Measurements from ENCODE around the gene AVEN. TPM values are rescaled to one million over a fixed set of nuclear protein-coding genes. Genes with fewer than 3 reads are reported as not detected.
A peak's percentile ranks its signal among the peaks of the same experiment; 100 is the strongest.

The AVEN gene
- total and polyA plus RNA-seq, 2 of the 8 experiments (the other 6 are each of a cell fraction or from before 2014, with no cell fraction given): 5.5 to 17.0 TPM

GRCh38 chr15:33859992-33860545 lies 178.9 kb downstream of the AVEN start:
- Histone ChIP-seq H2BK20ac (ENCODE audit: low read length) (no peak overlapping the region), H2BK15ac (ENCODE audit: low read length) (no peak overlapping the region), H4K8ac (ENCODE audit: extremely low read depth, insufficient read depth, low read length) (no peak overlapping the region), H3K4me1 (replicated peaks in 1 of 4; ENCODE audit: control insufficient read depth in 3 of 4, insufficient read depth in 4 of 4, low read length in 3 of 4) (peaks cover 0 to 6% (median 3%) of the 10 kb centered on the region in 4 experiments; a peak in 3 of 7 replicates), H3K36me3 (ENCODE audit: control insufficient read depth in 2 of 4, insufficient read depth in 4 of 4, low read length in 3 of 4) (no peaks in the 10 kb centered on the region; a peak in 1 of 8 replicates), H3K23me2 (ENCODE audit: low read depth, low read length) (no peaks in the 10 kb centered on the region), H2AK5ac (ENCODE audit: low read depth, low read length) (no peak overlapping the region), H3K4me2 (ENCODE audit: insufficient read depth in 1 of 2, low read depth in 2 of 2, low read length in 2 of 2) (peak overlapping the region in 1 of 2 experiments; percentile 37; a peak in 1 of 4 replicates), H4K91ac (replicated peaks; ENCODE audit: insufficient read length, low read length) (no peak overlapping the region), H3K27ac (ENCODE audit: low read depth, low read length) (no peak overlapping the region), H2AFZ (ENCODE audit: low read length) (no peak overlapping the region), H3K14ac (ENCODE audit: insufficient read length) (no peak overlapping the region), H3K27me3 (replicated peaks in 1 of 4; ENCODE audit: control insufficient read depth in 3 of 4, extremely low read depth in 1 of 4, insufficient read depth in 3 of 4, low read length in 3 of 4) (no peaks in the 10 kb centered on the region), H4K5ac (ENCODE audit: insufficient read length, low read depth, low read length) (no peak overlapping the region), H3K79me2 (ENCODE audit: control insufficient read depth in 1 of 2, insufficient read depth in 2 of 2, low read length in 2 of 2) (no peaks in the 10 kb centered on the region), H2BK5ac (ENCODE audit: low read depth, low read length) (0 out of 2 replicates have a peak overlapping the region, but pooled peaks have one; percentile 32), H3K4me3 (ENCODE audit: extremely low read depth in 1 of 4, insufficient read depth in 2 of 4, low read depth in 3 of 4, low read length in 4 of 4) (no peak overlapping the region), H3K9ac (replicated peaks in 1 of 4; ENCODE audit: extremely low read depth in 1 of 4, low read depth in 3 of 4, low read length in 3 of 4) (no peak overlapping the region), H3K79me1 (ENCODE audit: low read depth, low read length) (no peaks in the 10 kb centered on the region), H4K20me1 (replicated peaks in 1 of 2; ENCODE audit: control insufficient read depth in 1 of 2, insufficient read depth in 2 of 2, low read length in 2 of 2) (no peaks in the 10 kb centered on the region), H2BK12ac (ENCODE audit: low read depth, low read length) (0 out of 2 replicates have a peak overlapping the region, but pooled peaks have one; percentile 50), H3K4ac (replicated peaks; ENCODE audit: insufficient read length, low read depth, low read length) (no peak overlapping the region), H3K23ac (ENCODE audit: insufficient read length) (no peak overlapping the region), H3K18ac (ENCODE audit: extremely low read depth, low read length) (no peak overlapping the region), H3K9me3 (ENCODE audit: insufficient read depth in 2 of 2, low read depth in 1 of 2, low read length in 1 of 2) (no peaks in the 10 kb centered on the region), H2BK120ac (replicated peaks; ENCODE audit: low read depth, low read length) (no peak overlapping the region), H3K56ac (replicated peaks; ENCODE audit: insufficient read length, low read depth, low read length) (no peak overlapping the region)
- FAIRE-seq: peak; percentile 55
- 64% methylated on average over 1 of the region's 1 CpG; no CpG with 5 or more reads in 1 of the 2 experiments for WGBS, 2 experiments (ENCODE audit: extremely low coverage in 1 of 2, insufficient coverage in 1 of 2, insufficient read length in 1 of 2, insufficient replicate concordance in 2 of 2, low coverage in 1 of 2, low lambda C conversion rate in 2 of 2, missing lambda C conversion rate in 1 of 2)
- no peak for DNase-seq (ENCODE audit: low read depth in 1 of 2, low spot score in 2 of 2)
- no peak for TF ChIP-seq HDAC2 (IDR thresholded peaks at IDR 0.05; ENCODE audit: borderline replicate concordance in 1 of 2, low read depth in 2 of 2, low read length in 2 of 2)
- ChIA-PET POLR2A (ENCODE audit: partially characterized antibody) (interaction anchor here (0.6 kb wide), 1 partner anchor 24 kb away, joined by 3 read pairs; no protein-coding TSS in a partner anchor), CTCF (ENCODE audit: partially characterized antibody) (interaction anchor here (0.8 to 1.4 kb wide), 6 partner anchors 11 to 112 kb away, joined by 3 to 4 read pairs (median 3); no protein-coding TSS in a partner anchor)

Measured in H1 (cell line).